ENCODE data around the gene YIPF6.
"Not testable (repeated sequence)": the region's sequence is repeated elsewhere in the genome, so short reads cannot be mapped to it uniquely, and the experiment has no call there.

Gene YIPF6

GRCh38 chrX:68498508-68499379, at the start of gene YIPF6:
Gene YIPF6, plus strand, starts transcription at chrX:68499051. Its CDS starts 16 bp downstream, at chrX:68499067.
- DNase-seq: peak; percentile 46

- DNase-seq: no peak
Measured at GRCh38 chrX:68451720-68452119, 47.1 kb upstream of the YIPF6 start.

- no peak for DNase-seq
Measured at GRCh38 chrX:68454476-68455150, 44.2 kb upstream of the YIPF6 start.

GRCh38 chrX:68455151-68455510, 43.7 kb upstream of the YIPF6 start:
- no peak for DNase-seq

GRCh38 chrX:68461093-68461492, 37.8 kb upstream of the YIPF6 start:
- DNase-seq: no peak

- no peak for DNase-seq
Measured at GRCh38 chrX:68461576-68461975, 37.3 kb upstream of the YIPF6 start.

GRCh38 chrX:68462197-68462596, 36.7 kb upstream of the YIPF6 start:
- DNase-seq: no peak

GRCh38 chrX:68462653-68463052, 36.2 kb upstream of the YIPF6 start:
- DNase-seq: peak; percentile 62

GRCh38 chrX:68463880-68464279, 35.0 kb upstream of the YIPF6 start:
- no peak for DNase-seq

- no peak for DNase-seq
Measured at GRCh38 chrX:68464796-68465195, 34.1 kb upstream of the YIPF6 start.

- no peak for DNase-seq
Measured at GRCh38 chrX:68480969-68481368, 17.9 kb upstream of the YIPF6 start.

- DNase-seq: not testable (repeated sequence)
Measured at GRCh38 chrX:68486198-68486597, 12.7 kb upstream of the YIPF6 start.

- DNase-seq: no peak
Measured at GRCh38 chrX:68487254-68487653, 11.6 kb upstream of the YIPF6 start.

GRCh38 chrX:68487924-68488323, 10.9 kb upstream of the YIPF6 start:
- DNase-seq: no peak

GRCh38 chrX:68488657-68489056, 10.2 kb upstream of the YIPF6 start:
- DNase-seq: no peak

- DNase-seq: no peak
Measured at GRCh38 chrX:68490644-68491043, 8.2 kb upstream of the YIPF6 start.

- DNase-seq: no peak
Measured at GRCh38 chrX:68492583-68492982, 6.3 kb upstream of the YIPF6 start.

- DNase-seq: not testable (repeated sequence)
Measured at GRCh38 chrX:68493776-68494175, 5.1 kb upstream of the YIPF6 start.

GRCh38 chrX:68498044-68498507, 775 bp upstream of the YIPF6 start:
- no peak for DNase-seq

- no peak for DNase-seq
Measured at GRCh38 chrX:68499543-68500504, 973 bp downstream of the YIPF6 start.

GRCh38 chrX:68503836-68504636, 5.2 kb downstream of the YIPF6 start:
- DNase-seq: no peak

- DNase-seq: no peak
Measured at GRCh38 chrX:68506649-68507048, 7.8 kb downstream of the YIPF6 start.
